GM12872 (cell line): Measurements from ENCODE around the gene ALDH1A2.

Source experiments
- CTCF ChIP-seq: IDR thresholded peaks from 3 replicates; pipeline ENCODE4 v1.5.1; 2011; ENCODE audit warnings: low read depth, mild to moderate bottlenecking, low read length, moderate library complexity; ENCODE audit not compliant: insufficient read depth

Gene ALDH1A2

GRCh38 chr15:58019503-58020376, 45.8 kb downstream of the ALDH1A2 start:
- TF ChIP-seq CTCF = no peak

DNA sequence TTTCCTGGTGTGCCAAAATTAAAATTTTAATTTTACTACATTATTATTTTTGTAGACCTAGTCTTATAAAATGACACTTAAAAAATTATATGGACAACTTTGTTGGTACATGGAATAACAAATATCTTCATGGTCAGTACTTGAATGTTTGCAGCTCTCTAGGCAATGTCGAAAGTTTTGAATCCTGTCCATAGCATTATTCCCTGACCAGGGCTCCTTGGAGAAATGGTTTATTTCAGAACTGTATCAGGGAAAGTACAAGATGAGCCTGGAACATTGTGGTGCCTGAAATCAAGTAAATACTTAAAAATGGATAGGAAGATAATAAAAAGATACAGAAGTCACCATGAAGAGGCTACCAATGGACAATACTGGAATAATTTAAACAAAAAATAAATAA, 47.6 kb downstream of the ALDH1A2 start:
- no peak for TF ChIP-seq CTCF

DNA sequence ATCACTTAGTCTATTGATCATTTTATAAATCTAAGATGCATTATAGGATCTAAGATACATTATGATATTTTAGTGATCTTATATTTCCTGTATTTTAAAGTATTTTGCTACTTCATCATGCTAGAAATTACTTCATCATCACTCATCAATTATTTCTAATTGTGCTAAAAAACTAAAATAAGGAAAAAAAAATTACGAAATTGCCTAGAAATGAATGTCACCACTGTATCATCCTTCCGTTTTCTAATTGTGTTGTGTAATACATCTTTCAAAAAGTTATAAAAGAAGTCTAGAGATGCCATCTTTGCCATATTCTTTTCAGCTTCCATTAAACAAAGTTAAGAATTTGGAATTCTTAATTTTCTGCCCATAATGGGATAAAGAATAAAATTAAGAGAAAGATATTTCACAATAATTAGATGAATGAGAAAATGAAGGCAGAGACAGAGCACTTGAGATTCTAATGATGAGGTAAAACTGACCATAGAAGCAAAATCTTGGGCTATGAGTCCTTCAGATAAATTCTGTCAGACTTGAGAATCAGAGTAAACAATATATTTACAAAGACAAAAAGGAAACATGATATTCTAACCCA, 48.8 kb downstream of the ALDH1A2 start:
- no peak for TF ChIP-seq CTCF

GRCh38 chr15:58015565-58015964, 49.9 kb downstream of the ALDH1A2 start:
- TF ChIP-seq CTCF = no peak

GRCh38 chr15:58014470-58014869, 51.0 kb downstream of the ALDH1A2 start:
- no peak for TF ChIP-seq CTCF

GRCh38 chr15:58014040-58014439, 51.5 kb downstream of the ALDH1A2 start:
- no peak for TF ChIP-seq CTCF

GRCh38 chr15:58010983-58011382, 54.5 kb downstream of the ALDH1A2 start:
- TF ChIP-seq CTCF = no peak
